Measurements from ENCODE around the gene REG3A.

REG3A gene

GRCh38 chr2:79120194-79120713 is 39.3 kb downstream of the REG3A start, which contains the start of gene REG1A:
Gene REG1A (plus strand): TSS chr2:79120488. CDS start chr2:79120862, 374 bp downstream.
- DNase-seq (ENCODE audit: low read depth in 3 of 3): no peak

- DNase-seq (ENCODE audit: low read depth in 3 of 3): no peak
These were observed 42.3 kb downstream of the REG3A start for GRCh38 chr2:79116997-79117928.

GRCh38 chr2:79114797-79115494 is 44.6 kb downstream of the REG3A start:
- DNase-seq (ENCODE audit: low read depth in 3 of 3): no peak

- DNase-seq (ENCODE audit: low read depth in 3 of 3): no peak
These were observed 47.3 kb downstream of the REG3A start for GRCh38 chr2:79112269-79112668.

Data from stimulated activated CD4-positive, alpha-beta T cell treated with anti-CD3 and anti-CD28 coated beads, TNF-alpha, amount 100 ng/mL, for 4 hours (primary cell).